ENCODE measurements around the gene DCDC2B.

DCDC2B gene

DNA sequence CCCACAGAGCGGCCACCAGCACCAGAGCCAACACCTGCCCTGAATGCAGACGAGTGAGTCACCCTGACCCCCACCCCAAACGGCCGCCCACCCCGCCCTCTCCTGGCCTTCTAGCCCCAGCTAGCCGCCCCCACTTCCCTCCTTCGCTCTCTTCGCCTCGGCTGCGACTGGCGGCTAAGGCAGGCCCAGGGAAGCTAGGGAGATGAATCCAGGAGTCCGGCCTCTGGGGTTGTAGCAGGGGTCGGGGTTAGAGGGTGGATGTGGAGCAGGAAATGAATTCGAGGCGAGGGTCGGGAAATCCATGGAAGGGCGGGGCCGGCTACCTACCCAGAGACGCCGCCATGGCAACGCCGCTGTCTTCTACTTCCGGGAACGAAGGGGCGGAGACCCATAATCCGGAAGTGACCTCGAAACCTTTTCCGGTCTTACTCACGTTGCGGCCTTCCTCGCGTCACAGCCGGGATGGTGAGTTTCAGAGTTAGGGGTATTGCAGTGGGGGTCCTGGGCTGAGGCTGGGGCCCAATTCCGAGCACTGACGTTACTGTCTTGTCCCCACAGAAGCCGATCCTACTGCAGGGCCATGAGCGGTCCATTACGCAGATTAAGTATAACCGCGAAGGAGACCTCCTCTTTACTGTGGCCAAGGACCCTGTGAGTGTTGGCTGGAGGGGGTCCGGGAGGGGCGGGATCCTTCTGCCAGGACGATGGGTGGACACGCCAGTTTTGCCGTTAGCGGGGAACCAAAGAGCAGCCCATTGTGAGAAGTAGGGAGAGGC lies 13.3 kb downstream of the DCDC2B start, which contains the start of the genes EIF3I and TMEM234:
EIF3I (plus strand) TSS at position 428 of the 776 bp plus-strand sequence; CDS start at position 463, 35 bp downstream.
TMEM234 (minus strand) TSS at position 374 of the 776 bp plus-strand sequence; CDS start at position 343, 31 bp downstream.
- peak within 1 kb of the TSS; percentile 96 for H3K4me3 ChIP-seq (ENCODE audit: low read depth, low read length)

DNA sequence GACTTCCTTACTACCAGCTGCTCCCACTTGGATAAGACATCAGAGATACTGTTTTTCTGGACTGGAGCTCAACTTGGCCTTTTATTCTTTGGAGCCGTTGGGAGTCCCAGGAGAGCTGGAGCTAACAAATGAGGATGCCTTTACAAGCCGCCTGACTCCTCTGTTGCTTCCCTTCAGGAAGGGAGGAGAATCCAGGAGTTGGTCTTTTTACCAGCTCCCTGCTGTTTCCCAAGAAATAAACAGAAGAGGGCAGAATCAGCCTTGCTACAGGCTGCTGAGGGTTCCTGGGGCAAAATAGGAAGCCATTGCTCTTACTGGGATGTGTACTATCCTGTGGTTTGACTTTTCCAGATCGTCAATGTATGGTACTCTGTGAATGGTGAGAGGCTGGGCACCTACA lies 14.8 kb downstream of the DCDC2B start:
- no peak overlapping the region for H3K4me3 ChIP-seq (ENCODE audit: low read depth, low read length)

DNA sequence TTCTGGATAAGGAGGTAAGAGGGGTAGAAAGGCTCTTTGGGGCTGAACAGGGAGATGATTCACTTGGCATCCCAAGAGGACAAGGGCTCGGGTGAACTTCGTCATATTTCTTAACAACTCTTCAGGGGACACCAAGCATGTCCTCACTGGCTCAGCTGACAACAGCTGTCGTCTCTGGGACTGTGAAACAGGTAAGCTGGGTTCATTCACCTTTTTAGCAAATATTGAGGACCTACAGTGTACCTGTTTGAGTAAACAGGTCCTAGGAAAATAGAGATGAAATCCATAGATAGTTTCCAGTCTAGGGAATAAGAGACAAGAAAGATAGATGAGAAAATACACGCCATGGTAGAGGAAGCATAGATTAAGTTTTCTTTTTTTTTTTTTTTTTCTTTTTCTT lies 15.4 kb downstream of the DCDC2B start:
- no peak overlapping the region for H3K4me3 ChIP-seq (ENCODE audit: low read depth, low read length)

DNA sequence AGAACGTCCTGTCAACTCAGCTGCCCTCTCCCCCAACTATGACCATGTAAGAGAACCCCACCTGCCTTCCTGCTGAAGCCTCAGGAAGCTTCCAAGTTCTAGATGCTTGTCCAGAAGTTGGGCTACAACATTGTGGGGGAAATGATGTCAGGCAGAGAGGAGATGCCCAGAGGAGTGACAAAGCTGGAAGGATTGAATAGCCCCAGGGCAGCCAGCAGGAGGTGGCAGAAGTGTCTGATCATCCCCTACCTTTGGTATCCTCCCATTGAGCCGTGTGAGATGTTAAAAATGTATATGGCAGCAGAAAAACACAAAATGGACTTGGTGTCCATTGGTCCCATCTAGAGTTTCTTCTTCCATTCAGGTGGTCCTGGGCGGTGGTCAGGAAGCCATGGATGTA lies 19.9 kb downstream of the DCDC2B start:
- H3K4me3 ChIP-seq (ENCODE audit: low read depth, low read length): no peak overlapping the region

DNA sequence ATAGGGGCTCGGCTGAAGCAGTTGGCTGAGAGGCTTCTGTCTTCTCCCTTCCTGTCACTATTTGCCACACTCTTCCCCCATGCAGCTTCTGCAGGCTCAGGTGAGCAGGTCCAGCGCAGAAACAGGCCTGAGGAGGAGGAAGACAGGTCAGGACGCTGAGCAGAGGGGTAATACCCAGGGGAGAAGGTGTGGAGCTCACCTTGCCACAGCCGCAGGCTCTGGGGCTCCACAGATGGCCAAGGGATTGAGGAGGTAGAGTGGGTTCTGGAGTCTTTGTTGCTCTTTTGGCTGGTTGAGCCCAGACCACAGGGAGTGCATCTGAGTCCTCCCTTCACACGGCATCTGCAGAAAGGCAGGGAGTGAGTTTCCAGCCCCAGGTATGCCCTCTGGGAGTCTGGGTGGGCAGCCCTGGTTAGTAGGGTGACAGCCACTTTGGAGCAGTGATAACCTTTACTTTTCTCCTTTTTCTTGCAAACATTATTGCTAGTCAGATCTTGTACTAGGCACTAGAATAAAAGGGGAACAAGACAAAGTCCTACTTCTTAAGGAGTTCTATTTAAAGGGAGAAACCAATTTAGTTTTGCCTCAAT lies 23.0 kb downstream of the DCDC2B start:
- no peak overlapping the region for H3K4me3 ChIP-seq (ENCODE audit: low read depth, low read length)

DNA sequence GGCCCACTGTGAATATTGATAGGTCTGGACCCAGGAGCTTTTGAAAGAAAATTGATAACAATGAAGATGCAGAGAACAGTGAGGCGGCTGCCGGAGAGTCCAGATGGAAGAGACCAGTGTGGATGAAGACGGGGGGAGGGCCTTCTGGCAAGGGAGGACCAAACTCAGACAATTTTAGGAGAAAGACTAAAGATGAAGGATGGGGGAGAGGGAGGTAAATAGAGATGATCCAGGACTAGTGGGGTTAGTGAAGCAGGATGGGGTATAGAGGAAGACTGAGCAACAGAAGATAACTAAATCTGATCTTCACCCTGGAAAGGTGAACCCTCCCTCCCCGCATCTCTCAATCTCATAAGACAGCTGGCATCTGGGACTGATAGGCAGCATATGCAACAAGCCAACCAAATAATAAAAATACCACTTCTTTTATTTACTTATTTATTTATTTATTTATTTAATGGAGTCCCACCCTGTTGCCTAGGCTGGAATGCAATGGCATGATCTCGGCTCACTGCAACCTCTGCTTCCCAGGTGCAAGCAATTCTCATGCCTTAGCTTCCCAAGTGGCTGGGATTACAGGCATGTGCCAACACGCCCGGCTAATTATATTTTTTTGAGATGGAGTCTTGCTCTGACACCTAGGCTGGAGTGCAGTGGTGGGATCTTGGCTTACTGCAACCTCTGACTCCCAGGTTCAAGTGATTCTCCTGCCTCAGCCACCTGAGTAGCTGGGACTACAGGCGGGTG lies 23.8 kb downstream of the DCDC2B start:
- H3K4me3 ChIP-seq (ENCODE audit: low read depth, low read length): no peak overlapping the region

DNA sequence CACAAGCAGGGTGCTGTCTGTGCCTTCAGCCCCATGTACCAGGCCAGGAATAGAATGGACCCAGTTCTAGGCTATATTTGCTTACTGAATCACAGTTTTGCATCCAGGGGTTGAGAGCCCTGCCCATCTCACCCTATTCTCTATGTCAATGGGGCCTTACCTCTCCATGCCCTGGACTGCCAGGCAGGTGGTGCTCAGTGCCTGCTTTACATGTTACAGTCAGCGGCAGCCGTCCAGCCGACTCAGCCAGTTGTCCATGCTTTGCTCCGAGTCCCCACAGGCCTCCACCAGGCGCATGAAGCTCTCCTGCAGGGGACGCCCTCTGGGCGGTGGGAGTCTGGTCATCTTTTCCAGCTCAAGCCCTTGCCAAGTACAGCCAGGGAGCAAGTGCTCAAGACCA lies 25.9 kb downstream of the DCDC2B start:
- no peak overlapping the region for H3K4me3 ChIP-seq (ENCODE audit: low read depth, low read length)

DNA sequence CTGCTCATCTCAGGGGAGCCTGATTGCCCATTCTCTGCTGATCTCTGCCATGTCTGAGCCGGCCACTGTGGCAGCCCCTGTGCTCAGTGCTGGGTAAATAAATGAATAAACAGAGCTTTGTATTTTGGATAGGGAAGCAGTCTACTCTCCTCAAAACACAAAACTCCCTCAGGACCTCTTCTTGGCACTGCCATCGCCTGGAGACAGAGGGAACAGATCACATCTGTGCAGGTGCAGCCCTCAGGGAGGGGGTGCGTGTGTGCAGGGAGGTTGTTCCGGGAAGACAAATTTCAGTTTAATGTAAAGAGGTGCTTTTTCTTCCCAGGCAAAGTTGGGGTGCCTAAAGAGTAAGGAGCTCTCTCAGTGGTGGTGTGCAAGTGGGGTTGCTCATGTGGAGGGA lies 30.4 kb downstream of the DCDC2B start:
- H3K4me3 ChIP-seq (ENCODE audit: low read depth, low read length): peak overlapping the region; percentile 74

DNA sequence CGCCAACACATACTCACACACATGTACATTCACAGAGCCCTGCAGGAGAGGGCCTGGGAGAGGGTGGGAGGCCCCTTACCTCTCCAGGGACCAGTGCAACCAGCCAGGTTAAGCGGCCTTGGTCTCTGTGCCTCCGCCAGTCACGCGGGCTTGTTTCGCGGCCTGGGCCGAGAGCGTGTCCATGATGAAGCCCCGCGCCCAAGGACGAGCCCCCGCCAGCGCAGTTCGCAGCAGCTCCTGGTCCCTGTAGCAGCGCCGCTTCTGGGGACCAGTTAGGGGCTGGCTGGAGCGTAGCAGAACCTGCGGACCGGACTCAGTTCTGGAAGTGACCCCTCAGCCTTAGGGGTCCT lies 30.9 kb downstream of the DCDC2B start:
- peak overlapping the region; percentile 74 for H3K4me3 ChIP-seq (ENCODE audit: low read depth, low read length)

DNA sequence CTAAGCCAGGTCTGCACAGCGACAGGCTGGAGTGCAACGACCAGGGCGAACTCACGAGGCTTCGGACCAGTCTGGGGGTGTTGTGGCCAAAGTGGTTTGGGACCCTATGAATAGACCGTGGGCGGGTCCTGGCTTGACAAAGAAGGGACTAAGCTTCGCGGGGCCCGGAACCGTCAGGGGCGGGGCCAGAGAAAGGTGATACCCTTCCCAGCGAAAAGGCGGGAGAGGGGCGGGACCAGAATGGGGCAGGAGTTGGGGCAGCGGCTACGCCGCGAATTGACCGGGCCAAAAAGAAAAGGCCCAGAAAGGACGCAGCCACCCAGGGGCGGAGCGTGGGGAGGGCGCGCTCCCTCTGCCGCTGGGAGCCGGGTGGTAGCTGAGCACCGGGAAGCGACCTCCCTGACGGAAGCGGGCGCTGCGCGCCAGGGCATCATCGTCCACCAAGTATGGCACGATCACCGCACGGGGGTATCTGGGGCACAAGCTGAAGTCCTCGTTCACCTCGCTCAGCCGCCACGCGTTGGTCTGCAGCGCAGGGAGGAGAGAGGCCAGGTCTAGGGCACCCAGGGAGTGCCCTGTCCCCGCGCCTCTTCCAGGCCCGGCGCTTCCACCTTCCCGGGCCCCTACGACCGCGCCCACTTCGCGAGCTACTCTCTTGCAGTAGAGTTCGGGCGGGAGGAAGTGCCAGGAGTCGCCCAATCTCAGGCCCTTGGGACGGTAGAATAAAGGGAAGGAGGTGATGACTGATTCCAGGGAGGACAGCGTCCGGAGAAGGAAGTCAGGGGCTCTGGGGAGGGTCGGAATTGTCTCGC lies 31.5 kb downstream of the DCDC2B start:
- H3K4me3 ChIP-seq (ENCODE audit: low read depth, low read length): peak overlapping the region; percentile 74

DNA sequence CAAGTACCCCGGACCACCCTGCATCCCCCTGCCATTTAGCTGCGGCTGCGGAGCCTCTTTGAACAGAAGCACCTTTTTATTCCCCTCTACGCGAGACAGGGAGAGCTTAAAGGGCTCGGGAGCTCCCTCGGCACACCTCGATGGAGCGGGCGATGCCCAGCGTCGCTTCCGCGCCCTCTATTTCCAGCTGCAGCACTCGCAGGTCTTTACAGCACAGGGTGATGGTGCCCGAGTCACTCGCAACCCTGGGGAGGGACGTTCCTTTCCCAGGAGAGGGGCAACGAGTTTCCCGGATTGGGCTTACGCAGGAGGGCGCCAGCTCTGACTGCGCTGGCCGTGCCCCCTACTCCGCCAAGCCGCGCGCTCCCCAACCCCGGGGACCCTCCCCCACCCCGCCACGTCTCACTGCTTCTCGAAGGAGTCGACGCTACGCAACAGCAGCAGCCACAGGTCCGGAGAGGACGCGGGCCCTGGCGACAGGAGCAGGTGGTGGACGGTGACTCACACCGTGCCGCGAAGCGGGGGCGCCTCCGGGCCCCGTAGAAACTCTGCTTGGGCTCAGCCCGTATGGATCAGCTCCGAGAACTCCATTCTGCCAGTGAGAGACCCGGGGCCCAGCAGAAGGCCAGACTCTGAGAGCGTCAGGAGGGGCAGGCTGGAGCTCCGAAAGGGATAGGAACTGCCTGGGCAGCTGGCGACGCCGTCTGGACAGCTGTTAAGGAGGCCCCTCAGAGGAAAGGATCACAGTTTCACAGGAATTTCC lies 32.3 kb downstream of the DCDC2B start:
- H3K4me3 ChIP-seq (ENCODE audit: low read depth, low read length): peak overlapping the region; percentile 74

DNA sequence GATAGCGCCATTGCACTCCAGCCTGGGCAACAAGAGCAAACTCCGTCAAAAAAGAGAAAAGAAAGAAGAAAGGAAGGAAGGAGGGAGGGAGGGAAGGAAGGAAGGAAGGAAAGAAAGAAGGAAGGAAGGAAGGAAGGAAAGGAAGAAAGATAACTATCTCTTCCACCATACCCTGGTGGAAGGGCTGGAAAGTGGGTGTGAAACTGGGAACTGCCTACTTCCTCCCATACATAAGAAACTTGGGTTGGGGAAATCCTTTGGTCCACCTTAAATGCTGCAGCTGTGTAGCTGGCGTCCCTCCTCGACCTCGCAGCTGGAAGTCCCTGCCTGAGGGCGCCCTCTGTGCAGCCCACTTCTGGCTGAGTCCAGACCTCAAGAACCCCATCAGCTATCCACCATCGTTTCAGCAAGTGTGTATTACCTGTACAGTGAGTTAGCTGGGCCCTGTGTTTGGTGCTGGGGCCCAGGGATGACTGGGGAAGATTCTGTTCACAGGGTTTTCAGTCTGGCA lies 33.5 kb downstream of the DCDC2B start:
- H3K4me3 ChIP-seq (ENCODE audit: low read depth, low read length): no peak overlapping the region

DNA sequence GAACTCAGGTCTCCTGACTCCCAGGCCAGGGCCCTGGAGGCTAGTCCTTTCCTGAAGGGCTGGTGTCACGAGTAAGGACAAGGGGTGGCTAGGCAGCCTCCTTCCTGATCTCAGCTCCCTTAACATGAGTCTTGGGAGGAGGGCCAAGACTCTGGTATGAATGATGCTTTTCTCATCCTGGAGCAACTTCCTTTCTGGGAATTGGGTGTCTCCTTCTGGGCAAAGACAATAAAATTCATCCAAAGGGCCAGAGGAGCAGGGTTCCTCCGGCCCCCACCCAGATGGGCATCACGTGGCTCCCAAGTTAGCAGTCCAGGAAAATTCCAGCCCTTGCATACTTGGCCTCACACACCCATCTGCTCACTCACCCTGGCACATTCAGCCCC lies 38.0 kb downstream of the DCDC2B start, which contains the start of gene FAM167B:
FAM167B (plus strand) TSS at position 335 of the 386 bp plus-strand sequence. CDS start 200 bp downstream, outside the sequence.
- no peak within 1 kb of the TSS for H3K4me3 ChIP-seq (ENCODE audit: low read depth, low read length)

DNA sequence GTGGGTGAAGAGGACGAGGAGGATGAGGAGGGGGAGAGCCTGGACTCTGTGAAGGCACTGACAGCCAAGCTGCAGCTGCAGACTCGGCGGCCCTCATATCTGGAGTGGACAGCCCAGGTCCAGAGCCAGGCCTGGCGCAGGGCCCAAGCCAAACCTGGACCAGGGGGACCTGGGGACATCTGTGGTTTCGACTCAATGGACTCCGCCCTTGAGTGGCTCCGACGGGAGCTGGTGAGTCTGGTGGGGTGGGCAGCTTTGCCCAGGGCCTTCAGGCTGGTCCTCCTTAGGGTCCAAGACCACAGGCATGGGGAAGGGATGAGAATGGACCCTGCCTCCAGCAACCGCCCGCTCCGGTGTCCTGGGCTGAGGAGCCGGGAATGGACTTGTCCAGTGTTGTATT lies 38.6 kb downstream of the DCDC2B start:
- no peak overlapping the region for H3K4me3 ChIP-seq (ENCODE audit: low read depth, low read length)

DNA sequence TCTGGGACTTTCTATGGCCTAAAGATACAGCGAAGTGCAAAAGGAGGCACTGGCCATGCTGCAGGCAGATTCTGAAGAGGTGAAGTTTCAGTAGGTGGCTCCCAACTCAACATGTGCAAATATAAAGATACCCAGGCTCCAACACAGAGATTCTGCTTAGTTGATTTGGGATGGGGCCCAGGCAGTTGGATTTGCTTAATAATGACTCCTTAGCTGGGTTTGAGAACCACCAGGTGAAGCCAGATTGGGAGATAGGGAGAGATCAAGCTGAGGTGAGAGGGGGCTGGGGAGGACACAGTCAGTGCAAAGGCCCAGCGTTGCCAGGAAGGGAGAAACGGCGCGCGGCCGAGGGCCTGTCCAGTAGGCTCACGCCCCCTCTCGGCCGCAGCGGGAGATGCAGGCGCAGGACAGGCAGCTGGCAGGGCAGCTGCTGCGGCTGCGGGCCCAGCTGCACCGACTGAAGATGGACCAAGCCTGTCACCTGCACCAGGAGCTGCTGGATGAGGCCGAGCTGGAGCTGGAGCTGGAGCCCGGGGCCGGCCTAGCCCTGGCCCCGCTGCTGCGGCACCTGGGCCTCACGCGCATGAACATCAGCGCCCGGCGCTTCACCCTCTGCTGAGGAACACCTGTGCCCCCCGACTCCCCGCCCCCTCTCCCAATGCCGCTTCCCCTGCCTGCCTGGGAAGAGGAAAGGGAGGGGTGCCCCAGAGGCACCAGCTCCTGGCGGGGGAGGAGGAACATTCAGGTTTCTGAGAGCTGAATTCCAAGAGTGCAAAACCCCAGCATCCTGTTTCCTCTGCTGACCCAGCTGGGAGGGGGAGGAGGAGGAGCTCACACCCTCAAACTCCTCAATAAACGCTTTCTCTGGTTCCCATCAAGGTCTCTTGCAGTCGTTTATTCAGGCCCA lies 39.3 kb downstream of the DCDC2B start:
- H3K4me3 ChIP-seq (ENCODE audit: low read depth, low read length): peak overlapping the region; percentile 20

DNA sequence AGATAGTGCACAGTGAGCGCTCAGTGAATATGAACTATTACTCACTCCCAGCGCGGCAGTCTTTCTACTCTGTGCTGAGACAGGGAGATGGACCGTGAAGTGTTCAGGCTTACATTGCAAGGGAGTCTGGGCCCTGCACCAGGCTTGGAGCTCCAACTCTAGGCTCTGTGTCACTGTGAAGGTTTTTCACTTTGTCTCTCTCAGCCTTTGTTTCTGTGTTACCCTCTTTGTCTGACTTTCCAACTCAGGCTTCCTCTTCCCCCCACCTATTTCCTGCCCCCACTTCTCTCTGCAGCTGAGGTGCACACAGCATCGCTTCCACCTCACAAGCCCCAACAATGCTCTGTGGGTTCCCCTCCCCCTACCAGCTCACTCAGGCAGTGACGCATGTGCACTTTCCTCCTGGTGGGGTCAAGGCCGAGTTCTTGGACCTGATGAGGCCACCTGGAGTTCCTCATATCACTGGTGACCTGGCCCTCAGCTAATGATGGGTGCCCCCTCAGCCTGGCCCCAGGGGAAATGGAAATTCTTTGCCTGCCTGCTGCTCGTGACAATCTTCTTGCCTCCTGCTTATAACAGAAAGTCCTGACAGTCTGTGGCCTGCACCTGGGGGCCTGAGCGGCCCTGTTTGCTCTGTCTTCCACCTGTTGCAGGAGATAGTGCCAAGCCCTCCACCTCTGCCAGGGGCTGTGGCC lies 41.1 kb downstream of the DCDC2B start:
- H3K4me3 ChIP-seq (ENCODE audit: low read depth, low read length): no peak overlapping the region

DNA sequence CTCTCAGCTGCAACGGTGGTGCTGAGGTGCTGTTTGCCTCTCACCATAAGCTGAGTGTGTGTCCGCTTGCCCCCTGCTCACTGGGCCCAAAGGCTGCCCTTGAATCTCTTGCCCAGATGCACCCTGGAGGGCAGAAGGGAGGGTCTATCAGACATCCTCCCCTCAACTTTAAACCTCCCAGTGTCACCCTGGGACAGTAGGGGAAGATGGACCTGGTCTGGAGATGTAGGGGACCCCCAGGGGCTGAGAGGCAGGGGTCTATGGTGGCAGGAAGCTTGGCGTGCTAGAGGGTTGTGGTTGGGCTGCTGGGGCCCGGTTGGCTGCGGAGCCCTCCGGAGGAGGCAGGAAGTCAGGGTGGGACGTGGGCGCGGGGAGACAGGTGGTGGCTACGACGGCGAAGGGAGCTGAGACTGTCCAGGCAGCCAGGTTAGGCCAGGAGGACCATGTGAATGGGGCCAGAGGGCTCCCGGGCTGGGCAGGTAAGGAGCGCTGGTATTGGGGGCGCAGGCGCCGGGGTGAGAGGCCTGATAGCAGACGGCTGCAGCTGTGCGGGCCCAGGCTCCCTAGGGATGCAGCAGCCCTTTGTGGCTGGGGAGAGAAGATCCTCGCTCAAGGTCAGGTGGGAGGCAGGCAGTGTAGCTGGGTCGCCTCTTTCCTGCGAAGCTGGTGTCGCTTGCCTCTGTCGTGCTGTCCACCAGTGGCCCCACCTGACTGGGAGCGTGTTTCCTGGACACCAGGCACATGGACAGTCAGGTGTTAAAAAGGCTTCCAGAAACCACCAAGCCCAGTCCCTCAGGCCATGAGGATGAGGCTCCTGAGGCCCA lies 42.2 kb downstream of the DCDC2B start, which contains the start of gene LCK:
LCK (plus strand) TSS at position 373 of the 824 bp plus-strand sequence. CDS start 23,065 bp downstream, outside the sequence.
- no peak within 1 kb of the TSS for H3K4me3 ChIP-seq (ENCODE audit: low read depth, low read length)
